HG03378 (cell line): ENCODE measurements around the gene NAV3.
"Not testable (repeated sequence)": the region's sequence is repeated elsewhere in the genome, so short reads cannot be mapped to it uniquely, and the experiment has no call there.

Experiments used
- ATAC-seq: cut with Tn5 transposase; IDR thresholded peaks from one replicate; pipeline ENCODE4 v1.9.1; 2021; ENCODE audit warnings: mild to moderate bottlenecking, moderate library complexity; ENCODE audit not compliant: unreplicated experiment

The NAV3 gene

GRCh38 chr12:78236264-78236663, 405.6 kb downstream of the NAV3 start:
- no peak for ATAC-seq

DNA sequence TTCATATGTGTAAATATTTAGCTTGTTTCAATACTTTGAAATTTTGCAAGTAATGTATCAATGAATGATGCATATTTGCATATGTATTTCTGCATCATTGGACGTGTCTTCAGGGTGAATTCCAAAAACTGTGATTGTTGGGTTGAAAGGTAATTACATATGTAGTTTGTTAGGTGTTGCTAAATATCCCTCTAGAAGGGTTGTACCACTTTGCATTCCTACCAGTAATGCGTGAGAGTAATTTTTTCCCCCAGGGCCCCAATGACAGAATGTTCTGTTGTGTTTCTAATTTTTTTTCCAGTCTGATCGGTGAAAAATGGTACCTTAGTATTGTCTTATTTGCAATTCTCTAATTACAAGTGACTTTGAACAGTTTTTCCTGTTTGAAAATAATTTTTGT, 408.9 kb downstream of the NAV3 start:
- no peak for ATAC-seq

GRCh38 chr12:78240827-78241226, 410.1 kb downstream of the NAV3 start:
- no peak for ATAC-seq

DNA sequence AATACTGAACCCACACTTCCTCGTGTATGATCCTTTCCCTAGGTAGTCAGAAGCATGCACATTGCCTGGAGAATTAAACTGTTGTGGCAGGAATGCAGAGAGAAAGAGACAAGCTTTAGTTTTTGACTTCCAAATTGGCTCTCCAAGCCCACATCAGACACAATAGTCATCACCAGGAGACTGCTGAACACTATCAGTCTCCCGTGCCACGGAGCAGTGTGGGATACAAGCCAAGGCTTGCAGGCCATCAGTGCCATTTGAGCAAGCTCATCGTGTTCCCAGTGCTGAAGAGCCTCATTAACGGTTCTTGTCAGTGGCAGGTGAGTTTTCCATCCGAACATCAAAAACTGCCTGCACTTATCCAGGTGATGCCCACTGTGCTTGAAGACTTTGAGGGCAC, 410.8 kb downstream of the NAV3 start:
- no peak for ATAC-seq

DNA sequence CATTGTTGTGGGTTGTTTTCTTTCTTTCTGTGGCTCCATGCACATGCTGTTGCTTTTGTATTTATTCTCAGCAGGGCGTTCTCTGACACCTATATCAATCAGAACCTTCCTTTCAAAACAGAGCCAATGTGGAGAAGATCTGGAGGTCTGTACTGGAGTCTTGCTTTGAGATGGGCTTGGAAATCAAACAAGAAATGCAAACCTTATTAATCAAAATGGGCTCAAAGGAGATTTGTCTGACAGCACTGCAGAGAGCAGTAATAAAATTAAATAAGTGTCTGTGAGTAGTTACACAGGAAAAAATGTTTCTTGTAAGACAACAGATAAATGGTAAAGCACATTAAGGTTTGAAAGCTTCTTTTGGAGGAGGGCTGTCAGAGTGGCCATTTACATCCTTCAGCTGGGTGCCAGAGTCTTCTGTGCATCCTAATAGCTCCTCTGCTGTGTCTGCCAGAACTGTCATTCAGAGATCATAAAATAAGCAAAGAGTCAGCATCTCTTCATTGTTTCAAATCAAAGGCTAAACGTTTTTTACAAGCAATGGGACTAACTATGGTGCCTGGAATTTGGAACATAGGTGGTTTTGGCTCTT, 414.3 kb downstream of the NAV3 start:
- ATAC-seq = no peak

- no peak for ATAC-seq
Observed at GRCh38 chr12:78248321-78248720, 417.6 kb downstream of the NAV3 start.

- no peak for ATAC-seq
Observed at GRCh38 chr12:78249578-78249977, 418.9 kb downstream of the NAV3 start.

DNA sequence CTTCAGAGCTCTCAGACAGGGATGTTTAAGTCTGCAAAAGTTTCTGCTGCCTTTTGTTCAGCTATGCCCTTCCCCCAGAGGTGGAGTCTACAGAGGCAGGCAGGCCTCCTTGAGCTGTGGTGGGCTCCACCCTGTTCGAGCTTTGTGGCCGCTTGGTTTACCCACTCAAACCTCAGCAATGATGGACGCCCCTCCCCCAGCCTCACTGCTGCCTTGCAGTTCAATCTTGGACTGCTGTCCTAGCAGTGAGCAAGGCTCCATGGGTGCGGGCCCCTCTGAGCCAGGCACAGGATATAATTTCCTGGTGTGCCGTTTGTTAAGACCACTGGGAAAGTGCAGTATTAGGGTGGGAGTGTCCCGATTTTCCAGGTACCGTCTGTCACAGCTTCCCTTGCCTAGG, 427.0 kb downstream of the NAV3 start:
- not testable (repeated sequence) for ATAC-seq

DNA sequence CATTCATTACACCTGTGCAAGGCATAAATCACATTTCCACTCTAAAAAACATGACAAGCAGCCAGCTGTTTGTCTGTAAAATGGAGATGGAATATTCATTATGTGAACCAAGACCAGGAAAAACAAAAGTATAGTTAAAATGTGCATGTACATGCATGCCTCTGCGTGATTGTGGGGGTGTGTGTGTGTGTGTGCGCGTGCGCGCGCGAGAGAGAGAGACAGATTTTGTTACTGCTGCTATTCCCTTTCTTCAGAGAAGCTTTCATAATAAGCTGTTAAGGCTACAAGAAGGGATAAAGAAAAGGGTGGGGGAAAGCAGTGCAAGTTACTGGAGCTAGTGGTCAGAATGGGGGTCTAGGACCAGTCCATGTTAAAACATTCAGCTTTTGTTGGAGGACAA, 430.3 kb downstream of the NAV3 start:
- ATAC-seq = no peak

DNA sequence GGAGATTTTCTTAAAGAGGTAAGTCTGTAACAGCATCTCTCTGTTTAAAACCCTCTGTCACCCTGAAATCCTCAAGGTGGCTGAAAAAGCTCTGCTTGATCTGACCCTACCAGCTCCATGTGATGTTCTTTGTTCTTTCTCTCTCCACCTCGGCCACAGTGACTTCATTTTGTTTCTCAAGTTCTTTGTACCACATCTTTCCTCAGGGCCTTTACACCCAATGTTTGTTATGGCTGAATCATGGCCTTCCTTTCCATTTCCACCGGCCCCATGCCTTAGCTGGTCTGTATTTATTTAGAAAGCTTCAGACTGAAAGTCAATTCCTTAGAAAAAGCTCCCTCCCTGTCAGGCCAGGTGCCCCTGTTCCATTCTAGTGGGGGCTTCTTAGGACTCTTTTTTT, 431.2 kb downstream of the NAV3 start:
- no peak for ATAC-seq
